GM23338 (cell line): Measurements from ENCODE around the gene RPS6KB1. TPM values are rescaled to one million over a fixed set of nuclear protein-coding genes. Genes with fewer than 3 reads are reported as not detected.

Experiments used
- ATAC-seq: fragments of 200-7000 bp; cut with Tn5 transposase; 3 replicates; pipeline ENCODE4 v1.9.1; 2020
- DNase-seq: peaks from one replicate; pipeline ENCODE4 v3.0.0-alpha.2; 2015; ENCODE audit warnings: low spot score
- H2AFZ ChIP-seq: fragments of 200-600 bp; sonication (generic); 2 replicates; pipeline ENCODE4 v1.8.0; 2016; ENCODE audit warnings: antibody characterized with exemption, mild to moderate bottlenecking, moderate library complexity
- H3F3A ChIP-seq: fragments of 200-600 bp; sonication (generic); replicated peaks from 2 replicates; pipeline ENCODE4 v1.8.0; 2017; ENCODE audit warnings: antibody characterized with exemption, mixed run types, low read depth
- H3K27ac ChIP-seq: fragments of 200-600 bp; sonication (generic); 2 replicates; pipeline ENCODE4 v1.6.1; 2016; ENCODE audit warnings: low read depth
- H3K27me3 ChIP-seq: fragments of 200-600 bp; sonication (generic); 2 replicates; pipeline ENCODE4 v1.8.0; 2016; ENCODE audit warnings: mild to moderate bottlenecking, mixed run types, moderate library complexity; ENCODE audit not compliant: insufficient read depth
- H3K36me3 ChIP-seq: fragments of 200-600 bp; sonication (generic); 2 replicates; pipeline ENCODE4 v1.8.0; 2016; ENCODE audit warnings: mild to moderate bottlenecking; ENCODE audit not compliant: insufficient read depth
- H3K4me1 ChIP-seq: fragments of 200-600 bp; sonication (generic); 2 replicates; pipeline ENCODE4 v1.8.0; 2016; ENCODE audit warnings: mild to moderate bottlenecking, moderate library complexity; ENCODE audit not compliant: insufficient read depth
- H3K4me2 ChIP-seq: fragments of 200-600 bp; sonication (generic); 2 replicates; pipeline ENCODE4 v1.7.1; 2017; ENCODE audit warnings: mixed run types
- H3K4me3 ChIP-seq: fragments of 200-600 bp; sonication (generic); 2 replicates; pipeline ENCODE4 v1.6.1; 2016; ENCODE audit warnings: mixed run types
- H3K79me2 ChIP-seq: fragments of 200-600 bp; sonication (generic); replicated peaks from 2 replicates; pipeline ENCODE4 v1.8.0; 2017; ENCODE audit warnings: mild to moderate bottlenecking; ENCODE audit not compliant: insufficient read depth
- H3K9me2 ChIP-seq: fragments of 200-600 bp; sonication (generic); 2 replicates; pipeline ENCODE4 v1.8.0; 2017; ENCODE audit not compliant: insufficient read depth
- H4K20me1 ChIP-seq: fragments of 200-600 bp; sonication (generic); replicated peaks from 2 replicates; pipeline ENCODE4 v1.8.0; 2017; ENCODE audit warnings: mild to moderate bottlenecking; ENCODE audit not compliant: insufficient read depth
- H3K27ac Mint-ChIP-seq: 2 replicates; pipeline ENCODE4 v1.8.0; 2020; ENCODE audit warnings: inconsistent platforms, mild to moderate bottlenecking, moderate library complexity, mixed read lengths
- H3K27me3 Mint-ChIP-seq: 3 replicates; pipeline ENCODE4 v1.8.0; 2022; ENCODE audit warnings: low read depth, mild to moderate bottlenecking, moderate library complexity, mixed read lengths, inconsistent platforms; ENCODE audit not compliant: insufficient read depth, poor library complexity
- H3K36me3 Mint-ChIP-seq: 3 replicates; pipeline ENCODE4 v1.8.0; 2021; ENCODE audit warnings: low read depth, mild to moderate bottlenecking, inconsistent platforms, moderate library complexity, mixed read lengths
- H3K4me1 Mint-ChIP-seq: 3 replicates; pipeline ENCODE4 v1.8.0; 2020; ENCODE audit warnings: mild to moderate bottlenecking, inconsistent platforms, mixed read lengths
- H3K4me3 Mint-ChIP-seq: 3 replicates; pipeline ENCODE4 v1.8.0; 2021; ENCODE audit warnings: moderate library complexity, mild to moderate bottlenecking, inconsistent platforms, mixed read lengths
- H3K9me3 Mint-ChIP-seq: 3 replicates; pipeline ENCODE4 v1.8.0; 2020; ENCODE audit warnings: moderate library complexity, mild to moderate bottlenecking, inconsistent platforms, mixed read lengths
- CREB1 ChIP-seq: fragments of 250-450 bp; sonication (Bioruptor Pico); IDR thresholded peaks from 2 replicates; pipeline ENCODE4 v1.5.0; 2020; ENCODE audit warnings: low read depth, mild to moderate bottlenecking, moderate library complexity
- EZH2 ChIP-seq: fragments of 200-600 bp; sonication (generic); IDR thresholded peaks from one replicate; pipeline ENCODE4 v1.8.0; 2017; ENCODE audit warnings: antibody characterized with exemption, mild to moderate bottlenecking, low read depth; ENCODE audit not compliant: unreplicated experiment
- EZH2phosphoT487 ChIP-seq: fragments of 200-600 bp; sonication (generic); IDR thresholded peaks from one replicate; pipeline ENCODE4 v1.8.1; 2018; ENCODE audit warnings: antibody characterized with exemption; ENCODE audit not compliant: unreplicated experiment
- POLR2AphosphoS5 ChIP-seq: IDR thresholded peaks from 2 replicates; pipeline ENCODE4 v1.6.1; 2016; ENCODE audit warnings: antibody characterized with exemption, low read depth
- STAT1 ChIP-seq: IDR thresholded peaks from one replicate; pipeline ENCODE4 v1.6.1; 2016; ENCODE audit warnings: antibody characterized with exemption; ENCODE audit not compliant: unreplicated experiment
- ZNF331 ChIP-seq: fragments of 250-450 bp; sonication (Bioruptor Pico); IDR thresholded peaks from 2 replicates; pipeline ENCODE4 v1.5.0; 2020; ENCODE audit warnings: low read depth, mild to moderate bottlenecking, moderate library complexity
- polyA plus RNA-seq: library from polyadenylated mRNA; unstranded; fragments of >200 nt; fragmentation: Nextera tagmentation; extraction: Ambion mirVana; gene quantifications from 2 replicates; pipeline ENCODE4 v1.2.1, GENCODE V29; 2016
- total RNA-seq: library from RNA; depleted of rRNA; stranded (reverse); fragments of >200 nt; shearing (Covaris generic); gene quantifications from 2 replicates; pipeline ENCODE4 v1.2.3, GENCODE V29; 2014
- TF ChIP-seq, protein P1 (sequence below): IDR thresholded peaks from one replicate; pipeline ENCODE4 v1.6.1; 2018; ENCODE audit warnings: antibody characterized with exemption; ENCODE audit not compliant: unreplicated experiment
- TF ChIP-seq, protein P2 (sequence below), 2 experiments: fragments of 200-600 bp in 1 of 2; sonication (generic) in 1 of 2; conservative IDR thresholded peaks; 2 replicates each; pipeline versions ENCODE4 v1.5.1 to v1.6.1; 2016 to 2017; ENCODE audit warnings: antibody characterized with exemption in 2 of 2, low read depth in 2 of 2, mild to moderate bottlenecking in 2 of 2, moderate library complexity in 1 of 2
- TF ChIP-seq, protein P3 (sequence below): fragments of 250-450 bp; sonication (Bioruptor Pico); IDR thresholded peaks from 2 replicates; pipeline ENCODE4 v1.5.0; 2020; ENCODE audit warnings: mild to moderate bottlenecking, moderate library complexity

The RPS6KB1 gene
- total and polyA plus RNA-seq, 2 experiments from 2014 or later: 19.5 to 21.7 TPM

DNA sequence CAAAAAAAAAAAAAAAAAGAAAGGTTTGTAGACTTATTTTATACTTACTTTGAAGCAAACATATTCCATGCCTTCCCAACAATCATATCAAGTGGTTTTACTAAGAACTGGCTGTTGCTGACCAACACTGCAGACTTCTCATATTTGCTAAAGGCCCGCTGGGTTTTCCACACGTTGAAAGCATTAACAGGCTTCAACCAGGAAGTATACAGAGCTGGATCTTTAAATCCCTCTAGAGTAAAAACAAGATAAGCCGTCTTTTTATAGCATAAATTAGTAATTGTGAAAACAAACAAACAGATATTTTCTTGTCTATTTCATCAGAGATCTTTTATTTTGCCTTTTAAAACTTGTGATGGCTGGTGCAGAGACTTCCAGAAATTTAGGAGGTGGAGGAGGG is 29.3 kb upstream of the RPS6KB1 start:
- Histone ChIP-seq H3K36me3 (peaks cover 6% of the 10 kb centered on the region), H4K20me1 (no peaks in the 10 kb centered on the region), H3K27me3 (no peaks in the 10 kb centered on the region), H2AFZ (no peak overlapping the region), H3K4me1 (no peaks in the 10 kb centered on the region), H3F3A (no peaks in the 10 kb centered on the region), H3K79me2 (no peaks in the 10 kb centered on the region), H3K4me3 (no peak overlapping the region), H3K9me2 (no peaks in the 10 kb centered on the region), H3K27ac (no peak overlapping the region), H3K4me2 (no peak overlapping the region)
- Mint-ChIP-seq H3K9me3 (no peaks in the 10 kb centered on the region), H3K27me3 (peaks cover 3% of the 10 kb centered on the region), H3K4me3 (no peak overlapping the region), H3K4me1 (no peaks in the 10 kb centered on the region; the same call in 2 of the 3 replicates), H3K36me3 (peaks cover 44% of the 10 kb centered on the region), H3K27ac (no peak overlapping the region)
- ATAC-seq (no peak), DNase-seq (no peak)
- TF ChIP-seq POLR2AphosphoS5: no peak

DNA sequence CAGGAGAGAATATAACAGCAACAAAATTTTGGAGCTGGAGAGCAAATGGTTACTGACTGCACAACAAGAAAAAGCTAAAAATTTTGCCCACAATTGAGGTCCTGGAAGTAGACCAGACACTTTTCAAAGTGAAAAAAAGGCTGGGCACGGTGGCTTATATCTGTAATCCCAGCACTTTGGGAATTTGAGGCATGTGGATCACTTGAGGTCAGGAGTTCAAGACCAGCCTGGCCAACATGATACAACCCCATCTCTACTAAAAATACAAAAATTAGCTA is 23.0 kb upstream of the RPS6KB1 start:
- DNase-seq: no peak
- no peak overlapping the region for H2AFZ ChIP-seq
- no peak overlapping the region for H3K27ac ChIP-seq
- H3K9me2 ChIP-seq: no peaks in the 10 kb centered on the region
- H4K20me1 ChIP-seq: no peaks in the 10 kb centered on the region
- Mint-ChIP-seq H3K36me3 (peaks cover 13% of the 10 kb centered on the region; the same call in 2 of the 3 replicates), H3K4me1 (no peaks in the 10 kb centered on the region; the same call in 2 of the 3 replicates), H3K27me3 (peaks cover 3% of the 10 kb centered on the region), H3K9me3 (no peaks in the 10 kb centered on the region), H3K4me3 (no peak overlapping the region), H3K27ac (no peak overlapping the region)
- H3K4me2 ChIP-seq: no peak overlapping the region
- ATAC-seq: no peak
- H3K79me2 ChIP-seq: no peaks in the 10 kb centered on the region
- no peak for TF ChIP-seq EZH2
- no peak for TF ChIP-seq CREB1
- TF ChIP-seq, protein P1, sequence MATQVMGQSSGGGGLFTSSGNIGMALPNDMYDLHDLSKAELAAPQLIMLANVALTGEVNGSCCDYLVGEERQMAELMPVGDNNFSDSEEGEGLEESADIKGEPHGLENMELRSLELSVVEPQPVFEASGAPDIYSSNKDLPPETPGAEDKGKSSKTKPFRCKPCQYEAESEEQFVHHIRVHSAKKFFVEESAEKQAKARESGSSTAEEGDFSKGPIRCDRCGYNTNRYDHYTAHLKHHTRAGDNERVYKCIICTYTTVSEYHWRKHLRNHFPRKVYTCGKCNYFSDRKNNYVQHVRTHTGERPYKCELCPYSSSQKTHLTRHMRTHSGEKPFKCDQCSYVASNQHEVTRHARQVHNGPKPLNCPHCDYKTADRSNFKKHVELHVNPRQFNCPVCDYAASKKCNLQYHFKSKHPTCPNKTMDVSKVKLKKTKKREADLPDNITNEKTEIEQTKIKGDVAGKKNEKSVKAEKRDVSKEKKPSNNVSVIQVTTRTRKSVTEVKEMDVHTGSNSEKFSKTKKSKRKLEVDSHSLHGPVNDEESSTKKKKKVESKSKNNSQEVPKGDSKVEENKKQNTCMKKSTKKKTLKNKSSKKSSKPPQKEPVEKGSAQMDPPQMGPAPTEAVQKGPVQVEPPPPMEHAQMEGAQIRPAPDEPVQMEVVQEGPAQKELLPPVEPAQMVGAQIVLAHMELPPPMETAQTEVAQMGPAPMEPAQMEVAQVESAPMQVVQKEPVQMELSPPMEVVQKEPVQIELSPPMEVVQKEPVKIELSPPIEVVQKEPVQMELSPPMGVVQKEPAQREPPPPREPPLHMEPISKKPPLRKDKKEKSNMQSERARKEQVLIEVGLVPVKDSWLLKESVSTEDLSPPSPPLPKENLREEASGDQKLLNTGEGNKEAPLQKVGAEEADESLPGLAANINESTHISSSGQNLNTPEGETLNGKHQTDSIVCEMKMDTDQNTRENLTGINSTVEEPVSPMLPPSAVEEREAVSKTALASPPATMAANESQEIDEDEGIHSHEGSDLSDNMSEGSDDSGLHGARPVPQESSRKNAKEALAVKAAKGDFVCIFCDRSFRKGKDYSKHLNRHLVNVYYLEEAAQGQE: no peak
- no peak for TF ChIP-seq STAT1
- no peak for TF ChIP-seq EZH2phosphoT487
- TF ChIP-seq ZNF331: no peak
- TF ChIP-seq, protein P2, sequence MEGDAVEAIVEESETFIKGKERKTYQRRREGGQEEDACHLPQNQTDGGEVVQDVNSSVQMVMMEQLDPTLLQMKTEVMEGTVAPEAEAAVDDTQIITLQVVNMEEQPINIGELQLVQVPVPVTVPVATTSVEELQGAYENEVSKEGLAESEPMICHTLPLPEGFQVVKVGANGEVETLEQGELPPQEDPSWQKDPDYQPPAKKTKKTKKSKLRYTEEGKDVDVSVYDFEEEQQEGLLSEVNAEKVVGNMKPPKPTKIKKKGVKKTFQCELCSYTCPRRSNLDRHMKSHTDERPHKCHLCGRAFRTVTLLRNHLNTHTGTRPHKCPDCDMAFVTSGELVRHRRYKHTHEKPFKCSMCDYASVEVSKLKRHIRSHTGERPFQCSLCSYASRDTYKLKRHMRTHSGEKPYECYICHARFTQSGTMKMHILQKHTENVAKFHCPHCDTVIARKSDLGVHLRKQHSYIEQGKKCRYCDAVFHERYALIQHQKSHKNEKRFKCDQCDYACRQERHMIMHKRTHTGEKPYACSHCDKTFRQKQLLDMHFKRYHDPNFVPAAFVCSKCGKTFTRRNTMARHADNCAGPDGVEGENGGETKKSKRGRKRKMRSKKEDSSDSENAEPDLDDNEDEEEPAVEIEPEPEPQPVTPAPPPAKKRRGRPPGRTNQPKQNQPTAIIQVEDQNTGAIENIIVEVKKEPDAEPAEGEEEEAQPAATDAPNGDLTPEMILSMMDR (conservative IDR thresholded peaks at IDR 0.05; ENCODE audit: low read depth in 2 of 2): no peak
- TF ChIP-seq, protein P3, sequence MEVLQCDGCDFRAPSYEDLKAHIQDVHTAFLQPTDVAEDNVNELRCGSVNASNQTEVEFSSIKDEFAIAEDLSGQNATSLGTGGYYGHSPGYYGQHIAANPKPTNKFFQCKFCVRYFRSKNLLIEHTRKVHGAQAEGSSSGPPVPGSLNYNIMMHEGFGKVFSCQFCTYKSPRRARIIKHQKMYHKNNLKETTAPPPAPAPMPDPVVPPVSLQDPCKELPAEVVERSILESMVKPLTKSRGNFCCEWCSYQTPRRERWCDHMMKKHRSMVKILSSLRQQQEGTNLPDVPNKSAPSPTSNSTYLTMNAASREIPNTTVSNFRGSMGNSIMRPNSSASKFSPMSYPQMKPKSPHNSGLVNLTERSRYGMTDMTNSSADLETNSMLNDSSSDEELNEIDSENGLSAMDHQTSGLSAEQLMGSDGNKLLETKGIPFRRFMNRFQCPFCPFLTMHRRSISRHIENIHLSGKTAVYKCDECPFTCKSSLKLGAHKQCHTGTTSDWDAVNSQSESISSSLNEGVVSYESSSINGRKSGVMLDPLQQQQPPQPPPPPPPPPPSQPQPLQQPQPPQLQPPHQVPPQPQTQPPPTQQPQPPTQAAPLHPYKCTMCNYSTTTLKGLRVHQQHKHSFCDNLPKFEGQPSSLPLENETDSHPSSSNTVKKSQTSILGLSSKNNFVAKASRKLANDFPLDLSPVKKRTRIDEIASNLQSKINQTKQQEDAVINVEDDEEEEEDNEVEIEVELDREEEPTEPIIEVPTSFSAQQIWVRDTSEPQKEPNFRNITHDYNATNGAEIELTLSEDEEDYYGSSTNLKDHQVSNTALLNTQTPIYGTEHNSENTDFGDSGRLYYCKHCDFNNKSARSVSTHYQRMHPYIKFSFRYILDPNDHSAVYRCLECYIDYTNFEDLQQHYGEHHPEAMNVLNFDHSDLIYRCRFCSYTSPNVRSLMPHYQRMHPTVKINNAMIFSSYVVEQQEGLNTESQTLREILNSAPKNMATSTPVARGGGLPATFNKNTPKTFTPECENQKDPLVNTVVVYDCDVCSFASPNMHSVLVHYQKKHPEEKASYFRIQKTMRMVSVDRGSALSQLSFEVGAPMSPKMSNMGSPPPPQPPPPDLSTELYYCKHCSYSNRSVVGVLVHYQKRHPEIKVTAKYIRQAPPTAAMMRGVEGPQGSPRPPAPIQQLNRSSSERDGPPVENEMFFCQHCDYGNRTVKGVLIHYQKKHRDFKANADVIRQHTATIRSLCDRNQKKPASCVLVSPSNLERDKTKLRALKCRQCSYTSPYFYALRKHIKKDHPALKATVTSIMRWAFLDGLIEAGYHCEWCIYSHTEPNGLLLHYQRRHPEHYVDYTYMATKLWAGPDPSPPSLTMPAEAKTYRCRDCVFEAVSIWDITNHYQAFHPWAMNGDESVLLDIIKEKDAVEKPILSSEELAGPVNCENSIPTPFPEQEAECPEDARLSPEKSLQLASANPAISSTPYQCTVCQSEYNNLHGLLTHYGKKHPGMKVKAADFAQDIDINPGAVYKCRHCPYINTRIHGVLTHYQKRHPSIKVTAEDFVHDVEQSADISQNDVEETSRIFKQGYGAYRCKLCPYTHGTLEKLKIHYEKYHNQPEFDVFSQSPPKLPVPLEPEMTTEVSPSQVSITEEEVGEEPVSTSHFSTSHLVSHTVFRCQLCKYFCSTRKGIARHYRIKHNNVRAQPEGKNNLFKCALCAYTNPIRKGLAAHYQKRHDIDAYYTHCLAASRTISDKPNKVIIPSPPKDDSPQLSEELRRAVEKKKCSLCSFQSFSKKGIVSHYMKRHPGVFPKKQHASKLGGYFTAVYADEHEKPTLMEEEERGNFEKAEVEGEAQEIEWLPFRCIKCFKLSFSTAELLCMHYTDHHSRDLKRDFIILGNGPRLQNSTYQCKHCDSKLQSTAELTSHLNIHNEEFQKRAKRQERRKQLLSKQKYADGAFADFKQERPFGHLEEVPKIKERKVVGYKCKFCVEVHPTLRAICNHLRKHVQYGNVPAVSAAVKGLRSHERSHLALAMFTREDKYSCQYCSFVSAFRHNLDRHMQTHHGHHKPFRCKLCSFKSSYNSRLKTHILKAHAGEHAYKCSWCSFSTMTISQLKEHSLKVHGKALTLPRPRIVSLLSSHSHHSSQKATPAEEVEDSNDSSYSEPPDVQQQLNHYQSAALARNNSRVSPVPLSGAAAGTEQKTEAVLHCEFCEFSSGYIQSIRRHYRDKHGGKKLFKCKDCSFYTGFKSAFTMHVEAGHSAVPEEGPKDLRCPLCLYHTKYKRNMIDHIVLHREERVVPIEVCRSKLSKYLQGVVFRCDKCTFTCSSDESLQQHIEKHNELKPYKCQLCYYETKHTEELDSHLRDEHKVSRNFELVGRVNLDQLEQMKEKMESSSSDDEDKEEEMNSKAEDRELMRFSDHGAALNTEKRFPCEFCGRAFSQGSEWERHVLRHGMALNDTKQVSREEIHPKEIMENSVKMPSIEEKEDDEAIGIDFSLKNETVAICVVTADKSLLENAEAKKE (CRISPR knock-in tag): no peak
- H3K36me3 ChIP-seq: no peaks in the 10 kb centered on the region
- H3K4me3 ChIP-seq: no peak overlapping the region
- H3F3A ChIP-seq: no peaks in the 10 kb centered on the region
- H3K4me1 ChIP-seq: no peaks in the 10 kb centered on the region
- H3K27me3 ChIP-seq: no peaks in the 10 kb centered on the region
